Measurements from ENCODE around the gene ANKRD60. TPM values are rescaled to one million over a fixed set of nuclear protein-coding genes. Genes with fewer than 3 reads are reported as not detected.

Gene ANKRD60
- total and polyA plus RNA-seq, 8 donors: not detected

DNA sequence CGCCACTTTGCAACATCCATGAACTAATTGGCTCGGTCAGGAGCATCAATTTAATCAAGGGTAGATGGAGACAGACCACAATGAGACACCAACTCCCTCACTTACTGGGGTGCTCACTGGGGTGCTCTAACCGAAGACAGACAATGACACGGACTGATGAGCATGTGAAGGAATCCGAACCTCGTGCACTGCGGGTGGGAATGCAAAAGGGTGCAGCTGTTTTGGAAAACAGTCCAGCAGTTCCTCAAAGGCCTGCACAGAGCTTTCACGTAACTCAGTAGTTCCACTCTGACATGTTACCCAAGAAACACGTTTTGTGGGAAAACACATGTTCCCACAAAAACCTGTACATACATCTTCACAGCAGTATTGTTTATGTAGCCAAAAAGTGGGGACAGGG, 26.8 kb downstream of the ANKRD60 start:
- Histone ChIP-seq H3K27ac (no peak overlapping the region), H3K4me3 (no peak overlapping the region), H3K4me1 (no peaks in the 10 kb centered on the region), H3K9me3 (no peaks in the 10 kb centered on the region), H3K36me3 (no peaks in the 10 kb centered on the region), H3K27me3 (peaks cover 0 to 4% (median 0%) of the 10 kb centered on the region in 3 donors)
- intact Hi-C loops (cut with DNase I; ENCODE audit: low total_unique reads): no loop called here
- 74 to 84% (median 80%) methylated on average over 9 of the region's 9 CpGs for WGBS, 5 donors
- TF ChIP-seq CTCF (IDR thresholded peaks at IDR 0.05): no peak
- no peak for TF ChIP-seq EP300 (IDR thresholded peaks at IDR 0.05)
- no peak for TF ChIP-seq POLR2A (IDR thresholded peaks at IDR 0.05)
- TF ChIP-seq POLR2AphosphoS5 (IDR thresholded peaks at IDR 0.05): no peak
- no peak for DNase-seq

DNA sequence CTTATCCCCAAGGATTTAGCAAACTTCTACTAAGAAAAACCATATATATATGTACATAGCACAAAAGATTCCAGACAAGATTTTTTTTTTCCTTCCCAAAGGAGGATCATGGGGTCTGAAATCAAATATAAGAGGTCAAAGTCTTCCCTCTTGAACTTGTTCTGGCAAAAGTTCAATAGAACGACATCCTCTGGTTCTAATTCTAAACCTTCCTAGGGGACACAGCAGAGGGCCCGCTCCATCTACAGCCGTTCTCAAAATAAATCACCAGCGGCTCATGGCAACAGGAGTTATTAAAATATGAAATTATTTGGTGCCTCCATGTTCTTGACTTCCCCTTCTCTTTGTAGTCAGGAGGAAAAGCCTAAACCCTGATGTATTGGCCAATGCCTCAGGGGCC, 29.0 kb downstream of the ANKRD60 start:
- 66 to 80% (median 77%) methylated on average over 4 of the region's 4 CpGs for WGBS, 5 donors
- intact Hi-C loops (cut with DNase I; ENCODE audit: low total_unique reads): no loop called here
- no peak for TF ChIP-seq POLR2A (IDR thresholded peaks at IDR 0.05)
- TF ChIP-seq EP300 (IDR thresholded peaks at IDR 0.05): no peak
- no peak for TF ChIP-seq CTCF (IDR thresholded peaks at IDR 0.05)
- TF ChIP-seq POLR2AphosphoS5 (IDR thresholded peaks at IDR 0.05): no peak

DNA sequence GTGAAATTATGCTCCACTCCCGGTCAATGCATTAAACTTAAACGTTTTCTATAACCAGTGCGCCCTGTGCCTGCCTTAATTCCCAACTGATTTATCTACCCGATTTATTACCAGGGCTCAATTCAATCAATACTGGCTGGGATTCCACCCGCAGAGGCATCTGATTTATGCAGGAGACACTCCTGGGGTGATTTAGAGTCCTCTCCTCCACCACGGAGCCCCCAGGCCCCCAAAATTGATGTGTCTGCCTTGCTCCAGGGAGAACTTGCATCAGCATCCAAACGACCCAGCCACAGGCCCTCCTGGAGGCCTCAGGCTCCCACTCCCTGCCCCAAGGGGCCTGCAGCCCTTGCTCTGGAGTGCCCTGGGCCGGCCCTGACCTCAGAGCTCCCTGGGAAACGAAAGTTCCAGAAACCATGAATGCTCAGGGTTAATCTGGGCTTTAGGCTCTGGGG, 29.5 kb downstream of the ANKRD60 start:
- no peaks in the 10 kb centered on the region for H3K36me3 ChIP-seq
- H3K4me1 ChIP-seq: no peaks in the 10 kb centered on the region
- intact Hi-C loops (cut with DNase I; ENCODE audit: low total_unique reads): no loop called here
- no peaks in the 10 kb centered on the region for H3K9me3 ChIP-seq
- TF ChIP-seq POLR2AphosphoS5 (IDR thresholded peaks at IDR 0.05) (no peak), EP300 (IDR thresholded peaks at IDR 0.05) (no peak), POLR2A (IDR thresholded peaks at IDR 0.05) (no peak), CTCF (IDR thresholded peaks at IDR 0.05) (no peak)
- DNase-seq: no peak
- no peak overlapping the region for H3K27ac ChIP-seq
- no peak overlapping the region for H3K4me3 ChIP-seq
- 67 to 86% (median 72%) methylated on average over 7 to 9 of the region's 9 CpGs for WGBS, 5 donors
- H3K27me3 ChIP-seq: peaks cover 0 to 4% (median 0%) of the 10 kb centered on the region in 3 donors

More for the DNA sequence above, 29.0 kb downstream of the ANKRD60 start:
- Histone ChIP-seq H3K4me1 (no peaks in the 10 kb centered on the region), H3K36me3 (no peaks in the 10 kb centered on the region), H3K27me3 (peaks cover 0 to 4% (median 0%) of the 10 kb centered on the region in 3 donors), H3K27ac (no peak overlapping the region), H3K4me3 (no peak overlapping the region), H3K9me3 (no peaks in the 10 kb centered on the region)
- DNase-seq: no peak

DNA sequence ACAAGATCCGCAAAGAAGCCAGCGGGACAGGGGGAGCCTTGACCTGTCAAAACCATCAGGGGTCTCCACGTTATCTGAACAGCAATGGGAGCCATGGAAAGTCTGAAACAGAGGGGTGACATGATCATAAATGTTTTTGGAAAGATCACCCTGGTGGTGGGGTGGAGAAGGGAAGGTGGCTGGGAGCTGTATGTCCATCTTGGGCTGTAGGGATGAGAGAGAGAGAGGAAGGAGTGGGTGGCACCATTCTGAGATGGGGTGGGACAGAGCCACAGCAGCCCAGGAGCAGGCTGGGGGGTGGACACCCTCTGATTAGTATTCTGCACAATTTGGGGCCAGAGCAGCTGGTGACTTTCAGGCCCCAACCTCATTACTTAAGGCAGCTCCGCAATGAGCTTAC, 30.1 kb downstream of the ANKRD60 start:
- no peak for TF ChIP-seq POLR2A (IDR thresholded peaks at IDR 0.05)
- TF ChIP-seq POLR2AphosphoS5 (IDR thresholded peaks at IDR 0.05): no peak
- TF ChIP-seq CTCF (IDR thresholded peaks at IDR 0.05): no peak
- TF ChIP-seq EP300 (IDR thresholded peaks at IDR 0.05): no peak
- DNase-seq: no peak
- 74 to 83% (median 76%) methylated on average over 4 of the region's 4 CpGs for WGBS, 5 donors
- intact Hi-C loops (cut with DNase I; ENCODE audit: low total_unique reads): no loop called here
- peaks cover 0 to 7% (median 0%) of the 10 kb centered on the region in 3 donors for H3K27me3 ChIP-seq
- no peaks in the 10 kb centered on the region for H3K9me3 ChIP-seq
- H3K4me1 ChIP-seq: no peaks in the 10 kb centered on the region
- H3K36me3 ChIP-seq: no peaks in the 10 kb centered on the region
- H3K4me3 ChIP-seq: no peak overlapping the region
- H3K27ac ChIP-seq: no peak overlapping the region
